ENCODE measurements around the gene U2AF1L4.

The U2AF1L4 gene

GRCh38 chr19:35789978-35790944, 45.0 kb upstream of the U2AF1L4 start:
- TF ChIP-seq CTCF (IDR thresholded peaks at IDR 0.05; ENCODE audit: low read depth, low read length): no peak

DNA sequence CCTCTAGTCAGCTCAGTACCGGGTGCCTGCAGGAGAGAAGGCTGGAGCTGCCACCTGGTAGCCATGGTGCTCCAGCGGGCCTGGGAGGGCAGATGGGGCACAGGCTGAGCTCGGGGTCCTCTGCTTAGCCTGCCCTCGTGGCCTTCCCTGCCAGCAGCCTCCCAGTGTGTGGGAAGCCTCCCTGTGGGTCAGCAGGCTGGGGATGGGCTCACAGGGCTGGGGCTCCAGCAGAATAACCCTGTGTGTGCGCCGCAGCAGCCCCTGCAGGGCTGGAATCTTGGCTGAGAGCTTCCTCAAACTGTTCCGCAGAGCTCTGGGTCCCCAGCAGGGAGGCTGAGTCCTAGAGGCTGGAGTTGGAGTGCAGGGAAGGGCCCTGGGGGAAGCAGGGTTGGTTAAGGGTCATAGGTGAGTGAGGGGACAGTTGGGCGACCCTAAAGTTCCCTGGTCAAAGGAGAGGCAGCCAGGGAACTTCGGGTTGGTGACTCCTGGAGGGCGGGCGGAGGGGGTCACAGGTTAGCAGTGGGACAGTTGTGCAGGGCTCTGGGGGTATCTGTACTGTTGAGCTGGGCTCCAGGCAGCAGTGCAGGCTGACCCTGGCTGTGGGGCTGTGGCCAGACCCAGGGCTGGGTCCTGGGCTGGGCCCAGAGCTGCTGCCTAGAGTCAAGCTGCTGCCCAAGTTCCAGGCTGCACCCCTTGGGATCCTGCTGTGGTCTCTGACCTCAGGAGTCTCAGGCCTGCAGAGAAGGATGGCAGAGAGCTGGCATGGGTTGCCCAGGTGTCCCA, 44.2 kb upstream of the U2AF1L4 start:
- DNase-seq (ENCODE audit: extremely low read depth, low read depth): no peak
- no peak for TF ChIP-seq CTCF (IDR thresholded peaks at IDR 0.05; ENCODE audit: low read depth, low read length)

More at GRCh38 chr19:35789978-35790944, 45.0 kb upstream of the U2AF1L4 start:
- DNase-seq (ENCODE audit: extremely low read depth, low read depth): no peak

- DNase-seq (ENCODE audit: extremely low read depth, low read depth): no peak
- no peak for TF ChIP-seq CTCF (IDR thresholded peaks at IDR 0.05; ENCODE audit: low read depth, low read length)
Observed at GRCh38 chr19:35788205-35788960, 43.2 kb upstream of the U2AF1L4 start.

DNA sequence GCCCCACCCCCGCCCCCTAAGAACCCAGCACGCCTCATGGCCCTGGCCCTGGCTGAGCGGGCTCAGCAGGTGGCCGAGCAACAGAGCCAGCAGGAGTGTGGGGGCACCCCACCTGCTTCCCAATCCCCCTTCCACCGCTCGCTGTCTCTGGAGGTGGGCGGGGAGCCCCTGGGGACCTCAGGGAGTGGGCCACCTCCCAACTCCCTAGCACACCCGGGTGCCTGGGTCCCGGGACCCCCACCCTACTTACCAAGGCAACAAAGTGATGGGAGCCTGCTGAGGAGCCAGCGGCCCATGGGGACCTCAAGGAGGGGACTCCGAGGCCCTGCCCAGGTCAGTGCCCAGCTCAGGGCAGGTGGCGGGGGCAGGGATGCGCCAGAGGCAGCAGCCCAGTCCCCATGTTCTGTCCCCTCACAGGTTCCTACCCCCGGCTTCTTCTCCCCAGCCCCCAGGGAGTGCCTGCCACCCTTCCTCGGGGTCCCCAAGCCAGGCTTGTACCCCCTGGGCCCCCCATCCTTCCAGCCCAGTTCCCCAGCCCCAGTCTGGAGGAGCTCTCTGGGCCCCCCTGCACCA, 42.1 kb upstream of the U2AF1L4 start:
- TF ChIP-seq CTCF (IDR thresholded peaks at IDR 0.05; ENCODE audit: low read depth, low read length): no peak
- DNase-seq (ENCODE audit: extremely low read depth, low read depth): no peak

DNA sequence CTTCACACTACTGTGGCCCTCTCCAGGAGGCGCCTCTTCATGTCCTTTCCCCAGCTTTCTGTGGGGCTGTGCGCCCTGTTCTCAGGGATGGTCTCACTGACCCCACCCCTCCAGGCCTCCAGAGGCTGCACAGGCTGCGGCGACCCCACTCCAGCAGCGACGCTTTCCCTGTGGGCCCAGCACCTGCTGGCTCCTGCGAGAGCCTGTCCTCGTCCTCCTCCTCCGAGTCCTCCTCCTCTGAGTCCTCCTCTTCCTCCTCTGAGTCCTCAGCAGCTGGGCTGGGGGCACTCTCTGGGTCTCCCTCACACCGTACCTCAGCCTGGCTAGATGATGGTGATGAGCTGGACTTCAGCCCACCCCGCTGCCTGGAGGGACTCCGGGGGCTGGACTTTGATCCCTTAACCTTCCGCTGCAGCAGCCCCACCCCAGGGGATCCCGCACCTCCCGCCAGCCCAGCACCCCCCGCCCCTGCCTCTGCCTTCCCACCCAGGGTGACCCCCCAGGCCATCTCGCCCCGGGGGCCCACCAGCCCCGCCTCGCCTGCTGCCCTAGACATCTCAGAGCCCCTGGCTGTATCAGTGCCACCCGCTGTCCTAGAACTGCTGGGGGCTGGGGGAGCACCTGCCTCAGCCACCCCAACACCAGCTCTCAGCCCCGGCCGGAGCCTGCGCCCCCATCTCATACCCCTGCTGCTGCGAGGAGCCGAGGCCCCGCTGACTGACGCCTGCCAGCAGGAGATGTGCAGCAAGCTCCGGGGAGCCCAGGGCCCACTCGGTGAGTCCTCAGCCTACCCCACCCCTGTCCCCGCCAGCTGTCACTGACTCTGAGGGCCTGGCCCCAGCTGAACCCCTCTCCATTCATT, 41.3 kb upstream of the U2AF1L4 start:
- no peak for DNase-seq (ENCODE audit: extremely low read depth, low read depth)
- TF ChIP-seq CTCF (IDR thresholded peaks at IDR 0.05; ENCODE audit: low read depth, low read length): no peak

DNA sequence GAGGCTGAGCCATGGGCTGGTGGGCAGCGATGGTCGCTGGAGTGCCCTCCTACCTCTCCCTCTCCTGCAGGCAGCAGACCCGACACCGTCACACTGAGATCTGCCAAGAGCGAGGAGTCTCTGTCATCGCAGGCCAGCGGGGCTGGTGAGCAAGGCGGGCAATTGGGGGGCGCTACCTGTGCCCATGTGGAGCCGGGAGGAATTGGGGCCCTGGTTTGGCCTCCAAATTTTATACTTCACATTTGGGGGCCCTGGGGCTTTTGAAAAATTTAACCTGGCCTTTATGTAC, 40.1 kb upstream of the U2AF1L4 start:
- no peak for TF ChIP-seq CTCF (IDR thresholded peaks at IDR 0.05; ENCODE audit: low read depth, low read length)
- no peak for DNase-seq (ENCODE audit: extremely low read depth, low read depth)

All from AG09319 (cell line).